ENCODE measurements around the gene RPL5. TPM values are rescaled to one million over a fixed set of nuclear protein-coding genes. Genes with fewer than 3 reads are reported as not detected.

The RPL5 gene
- total RNA-seq, 3 donors from 2014 or later (not counting 1 experiment from before 2014, with no cell fraction given) = 573 to 679 (median 647) TPM

GRCh38 chr1:92844439-92844838 is 12.6 kb downstream of the RPL5 start:
- H3K36me3 Mint-ChIP-seq = peaks cover 16% of the 10 kb centered on the region
- H3K9me3 ChIP-seq (ENCODE audit: control insufficient read depth, insufficient read depth, low read length) = no peaks in the 10 kb centered on the region
- no peak for TF ChIP-seq CTCF (IDR thresholded peaks at IDR 0.05)
- H3K9me3 Mint-ChIP-seq = no peaks in the 10 kb centered on the region
- H3K27ac ChIP-seq (ENCODE audit: low read length) = no peak overlapping the region
- peaks cover 56% of the 10 kb centered on the region for H3K36me3 ChIP-seq (ENCODE audit: control insufficient read depth, insufficient read depth, low read length)
- intact Hi-C loops (cut with micrococcal nuclease) = no loop called here
- no peak for DNase-seq
- peak overlapping the region; percentile 66 to 68 for H3K27ac Mint-ChIP-seq
- H3K4me3 Mint-ChIP-seq = no peak overlapping the region
- no peak for ATAC-seq
- no peak overlapping the region for H3K4me3 ChIP-seq (ENCODE audit: low read length)
- H3K4me1 Mint-ChIP-seq = peaks cover 17% of the 10 kb centered on the region in 2 donors
- H3K27me3 ChIP-seq (ENCODE audit: control insufficient read depth, insufficient read depth, low read length) = no peaks in the 10 kb centered on the region
- H3K27me3 Mint-ChIP-seq (ENCODE audit: low read depth in 2 of 2) = no peaks in the 10 kb centered on the region
- H3K4me1 ChIP-seq (ENCODE audit: control insufficient read depth, insufficient read depth, low read length) = peaks cover 9% of the 10 kb centered on the region
- WGBS (ENCODE audit: insufficient coverage) = no CpG with 5 or more reads among the region's 3 CpGs

GRCh38 chr1:92845908-92846307 is 14.1 kb downstream of the RPL5 start:
- Mint-ChIP-seq H3K27ac (no peak overlapping the region), H3K9me3 (no peaks in the 10 kb centered on the region), H3K36me3 (peaks cover 16% of the 10 kb centered on the region), H3K4me3 (no peak overlapping the region), H3K4me1 (peaks cover 4 to 5% of the 10 kb centered on the region in 2 donors), H3K27me3 (ENCODE audit: low read depth in 2 of 2) (no peaks in the 10 kb centered on the region)
- intact Hi-C loops (cut with micrococcal nuclease) = no loop called here
- H3K27me3 ChIP-seq (ENCODE audit: control insufficient read depth, insufficient read depth, low read length) = no peaks in the 10 kb centered on the region
- DNase-seq = no peak
- no peaks in the 10 kb centered on the region for H3K4me1 ChIP-seq (ENCODE audit: control insufficient read depth, insufficient read depth, low read length)
- no CpG with 5 or more reads among the region's 3 CpGs for WGBS (ENCODE audit: insufficient coverage)
- no peak for ATAC-seq
- no peak for TF ChIP-seq CTCF (IDR thresholded peaks at IDR 0.05)
- peaks cover 47% of the 10 kb centered on the region for H3K36me3 ChIP-seq (ENCODE audit: control insufficient read depth, insufficient read depth, low read length)
- H3K27ac ChIP-seq (ENCODE audit: low read length) = no peak overlapping the region
- no peaks in the 10 kb centered on the region for H3K9me3 ChIP-seq (ENCODE audit: control insufficient read depth, insufficient read depth, low read length)
- H3K4me3 ChIP-seq (ENCODE audit: low read length) = no peak overlapping the region

GRCh38 chr1:92848201-92848600 is 16.4 kb downstream of the RPL5 start:
- no peak overlapping the region for H3K27ac ChIP-seq (ENCODE audit: low read length)
- H3K27me3 ChIP-seq (ENCODE audit: control insufficient read depth, insufficient read depth, low read length) = no peaks in the 10 kb centered on the region
- H3K36me3 ChIP-seq (ENCODE audit: control insufficient read depth, insufficient read depth, low read length) = peaks cover 25% of the 10 kb centered on the region
- Mint-ChIP-seq H3K36me3 (peaks cover 11% of the 10 kb centered on the region), H3K4me1 (no peaks in the 10 kb centered on the region), H3K27ac (no peak overlapping the region), H3K9me3 (no peaks in the 10 kb centered on the region), H3K4me3 (no peak overlapping the region), H3K27me3 (ENCODE audit: low read depth in 2 of 2) (no peaks in the 10 kb centered on the region)
- no peaks in the 10 kb centered on the region for H3K9me3 ChIP-seq (ENCODE audit: control insufficient read depth, insufficient read depth, low read length)
- no peak for ATAC-seq
- no peak overlapping the region for H3K4me3 ChIP-seq (ENCODE audit: low read length)
- DNase-seq = no peak
- no peaks in the 10 kb centered on the region for H3K4me1 ChIP-seq (ENCODE audit: control insufficient read depth, insufficient read depth, low read length)
- WGBS (ENCODE audit: insufficient coverage) = 95% methylated on average over 4 of the region's 4 CpGs
- TF ChIP-seq CTCF (IDR thresholded peaks at IDR 0.05) = no peak
- intact Hi-C loops (cut with micrococcal nuclease) = no loop called here

GRCh38 chr1:92850019-92850418 is 18.2 kb downstream of the RPL5 start:
- Histone ChIP-seq H3K4me3 (ENCODE audit: low read length) (no peak overlapping the region), H3K27me3 (ENCODE audit: control insufficient read depth, insufficient read depth, low read length) (no peaks in the 10 kb centered on the region), H3K27ac (ENCODE audit: low read length) (no peak overlapping the region), H3K36me3 (ENCODE audit: control insufficient read depth, insufficient read depth, low read length) (peaks cover 11% of the 10 kb centered on the region), H3K4me1 (ENCODE audit: control insufficient read depth, insufficient read depth, low read length) (no peaks in the 10 kb centered on the region), H3K9me3 (ENCODE audit: control insufficient read depth, insufficient read depth, low read length) (no peaks in the 10 kb centered on the region)
- no peak for TF ChIP-seq CTCF (IDR thresholded peaks at IDR 0.05)
- Mint-ChIP-seq H3K27me3 (ENCODE audit: low read depth in 2 of 2) (no peaks in the 10 kb centered on the region), H3K9me3 (no peaks in the 10 kb centered on the region), H3K4me1 (peaks cover 10% of the 10 kb centered on the region in 2 donors), H3K4me3 (no peak overlapping the region), H3K27ac (no peak overlapping the region), H3K36me3 (peaks cover 6% of the 10 kb centered on the region)
- no peak for ATAC-seq
- DNase-seq = no peak
- intact Hi-C loops (cut with micrococcal nuclease) = no loop called here
- 100% methylated on average over 3 of the region's 3 CpGs for WGBS (ENCODE audit: insufficient coverage)

Data from natural killer cell (primary cell).